Suppressor macrophage (primary cell): ENCODE data around the gene APOL1.
"Not testable (repeated sequence)": the region's sequence is repeated elsewhere in the genome, so short reads cannot be mapped to it uniquely, and the experiment has no call there.

Experiments
- DNase-seq, 4 experiments: peaks; one replicate each; pipeline ENCODE4 v3.0.0-alpha.2; 2020 to 2022

APOL1 gene

GRCh38 chr22:36225333-36225922, 27.5 kb upstream of the APOL1 start:
- no peak for DNase-seq

DNA sequence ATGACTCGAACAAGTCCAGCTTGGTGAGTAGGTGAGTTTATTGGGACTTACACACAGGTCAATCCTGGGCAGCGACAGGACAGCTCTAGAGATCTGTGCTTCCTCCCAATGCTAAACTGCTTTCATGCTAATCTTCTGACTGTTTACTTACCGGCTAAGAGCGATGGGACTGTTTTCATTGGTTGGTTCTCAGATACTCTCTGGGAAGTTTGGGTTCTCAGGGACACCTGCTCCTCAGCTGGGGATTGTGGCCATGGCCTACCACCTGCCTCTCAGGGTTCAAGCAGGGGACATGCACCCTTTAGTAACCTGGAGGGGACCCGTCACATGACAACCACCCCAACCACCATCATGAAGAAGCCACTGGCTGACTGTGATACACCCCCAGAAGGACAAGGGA, 26.7 kb upstream of the APOL1 start:
- DNase-seq, result no peak

DNA sequence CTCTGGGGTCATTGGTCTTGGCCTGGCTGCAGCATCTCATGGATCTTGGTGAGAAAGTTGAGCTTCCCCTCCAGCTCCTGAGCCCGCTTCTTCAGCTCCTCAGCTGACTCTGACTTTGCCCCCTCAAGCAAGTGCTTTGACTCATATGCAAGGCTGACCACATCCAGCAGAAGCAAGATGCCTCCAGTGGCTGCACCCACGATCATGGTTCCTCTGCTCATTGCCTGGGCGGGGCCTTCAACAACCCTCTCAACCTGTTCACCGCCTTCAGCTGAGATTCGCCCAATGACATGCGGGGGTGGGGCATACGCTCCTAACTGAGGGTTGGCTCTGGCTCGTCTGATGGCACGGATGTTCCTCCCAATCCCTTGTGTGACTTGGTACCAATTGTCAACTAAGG, 25.5 kb upstream of the APOL1 start:
- DNase-seq, result peak in 3 of 4 experiments; percentile 51 to 58 (median 58)

DNA sequence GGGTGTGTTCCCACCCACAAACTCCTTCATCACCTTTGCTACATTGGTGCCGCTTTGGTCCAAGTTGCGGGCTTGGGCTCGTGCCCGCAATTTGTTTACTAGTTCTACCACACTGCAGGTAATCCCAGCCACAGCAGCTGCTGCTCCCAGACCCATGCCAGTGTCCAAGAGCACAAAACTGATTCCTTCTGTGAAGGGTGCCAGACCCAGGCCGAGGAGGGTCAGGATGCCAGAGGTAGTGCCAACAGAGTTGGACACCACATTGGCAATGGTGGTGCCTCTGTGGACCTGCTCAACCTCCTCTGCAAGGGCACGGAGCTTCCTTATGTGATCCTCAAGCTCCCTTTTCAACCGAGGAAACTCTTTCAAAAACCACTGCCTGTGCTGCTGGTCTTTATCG, 25.1 kb upstream of the APOL1 start:
- DNase-seq, result no peak

DNA sequence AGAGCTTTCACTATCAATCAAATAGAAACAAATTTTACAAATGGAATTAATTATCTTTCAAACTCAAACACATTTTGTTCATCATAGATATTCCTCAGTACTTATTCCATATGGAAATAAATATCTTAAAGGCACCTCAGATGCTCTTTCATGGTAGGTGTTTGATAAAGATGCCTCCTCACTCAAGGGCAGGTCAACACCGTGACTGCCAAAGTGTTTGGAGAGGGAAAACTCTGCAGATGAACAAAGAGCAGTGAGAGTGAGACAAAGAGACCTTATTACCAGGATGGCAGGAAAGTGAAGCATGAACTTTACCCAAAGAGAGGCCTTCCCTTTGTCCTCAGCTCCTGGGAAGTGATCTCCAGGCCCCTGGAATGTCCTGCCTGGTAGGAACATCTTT, 24.6 kb upstream of the APOL1 start:
- DNase-seq, result not testable (repeated sequence)

DNA sequence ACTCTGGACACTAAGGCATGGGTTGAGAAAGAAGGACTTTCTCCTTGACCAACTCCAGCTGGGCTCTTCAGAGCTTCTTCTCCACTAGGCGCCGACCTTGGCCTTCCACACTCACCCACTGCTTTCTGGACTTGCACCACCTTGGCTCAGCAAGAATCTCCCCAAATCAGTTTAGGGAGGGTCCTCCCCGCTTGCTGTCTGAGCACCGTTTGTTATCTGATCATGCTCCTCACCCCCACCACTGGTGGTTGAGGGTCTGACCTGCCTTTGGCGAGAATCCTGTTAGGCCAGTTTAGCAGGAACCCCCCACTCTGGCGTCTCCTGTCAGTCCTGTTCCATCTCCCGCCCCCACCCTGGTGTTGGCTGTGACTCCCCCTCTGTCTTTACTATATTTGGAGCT, 24.0 kb upstream of the APOL1 start:
- DNase-seq, result no peak

GRCh38 chr22:36229649-36230048, 23.3 kb upstream of the APOL1 start:
- not testable (repeated sequence) for DNase-seq

DNA sequence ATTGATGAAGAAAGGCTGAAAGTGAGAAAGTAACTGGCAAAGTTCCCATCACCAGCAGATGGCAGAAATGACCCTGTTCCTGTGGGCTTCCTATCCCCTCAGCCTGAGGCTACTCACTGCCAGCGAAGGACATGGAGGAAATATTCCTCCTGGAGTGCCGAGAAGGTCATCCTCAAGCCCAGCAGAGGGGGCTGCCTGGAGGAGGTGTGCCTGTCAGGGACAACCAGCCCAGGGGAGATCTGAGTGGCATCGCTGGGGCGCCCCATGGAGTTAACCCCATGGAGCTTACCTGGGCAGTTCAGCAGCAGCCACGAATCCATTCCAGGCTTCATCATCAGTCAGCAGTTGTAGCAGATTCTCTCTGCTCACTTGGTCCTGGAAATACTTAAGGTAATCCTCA, 21.9 kb upstream of the APOL1 start:
- not testable (repeated sequence) for DNase-seq

GRCh38 chr22:36232715-36233401, 20.1 kb upstream of the APOL1 start:
- DNase-seq, result no peak

- DNase-seq, result peak in 1 of 4 experiments; percentile 29
Measured at GRCh38 chr22:36233796-36234195, 19.1 kb upstream of the APOL1 start.

DNA sequence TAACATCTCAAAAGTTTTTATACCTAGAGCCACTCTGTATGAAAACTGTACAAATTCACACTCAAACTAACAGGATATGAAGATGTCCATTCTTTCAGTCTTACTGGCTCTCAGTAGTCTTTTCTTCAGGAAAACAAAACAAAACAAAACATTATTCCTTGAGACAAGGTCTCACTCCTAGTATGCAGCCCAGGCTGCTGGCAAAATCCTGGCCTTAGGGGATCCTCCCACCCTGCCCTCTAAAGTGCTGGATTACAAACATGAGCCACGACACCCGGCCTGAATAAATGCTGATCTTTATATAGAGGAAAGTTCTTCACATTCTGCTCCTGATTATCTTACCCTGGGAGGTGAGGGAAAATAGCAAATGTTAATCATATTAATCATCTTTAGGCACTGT, 18.7 kb upstream of the APOL1 start:
- no peak for DNase-seq

DNA sequence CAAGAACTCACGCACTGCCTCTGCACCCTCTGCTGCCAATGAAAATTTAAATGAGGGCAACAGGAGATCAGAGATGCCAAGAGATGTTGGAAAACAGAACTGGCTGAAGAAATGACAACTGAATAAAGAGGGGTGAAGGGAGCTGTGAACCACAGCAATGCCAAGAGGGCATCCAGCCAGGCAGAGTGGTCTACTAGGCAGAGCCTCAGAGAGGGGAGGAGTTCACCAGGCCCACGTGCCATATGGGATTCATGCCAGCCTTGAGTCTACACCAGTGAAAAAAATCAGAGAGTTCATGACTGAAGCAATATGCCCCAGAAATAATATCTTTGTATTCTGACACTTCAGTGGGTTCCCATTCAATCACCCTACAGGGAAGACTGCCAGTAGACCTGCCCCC, 18.0 kb upstream of the APOL1 start:
- DNase-seq, result no peak

GRCh38 chr22:36235585-36235984, 17.3 kb upstream of the APOL1 start:
- DNase-seq, result no peak

- no peak for DNase-seq
Measured at GRCh38 chr22:36236388-36237319, 16.3 kb upstream of the APOL1 start.

GRCh38 chr22:36237462-36238372, 15.2 kb upstream of the APOL1 start:
- DNase-seq, result peak; percentile 39 to 73 (median 69)

- DNase-seq, result peak in 3 of 4 experiments; percentile 21 to 44 (median 33)
Measured at GRCh38 chr22:36238373-36239149, 14.4 kb upstream of the APOL1 start.

DNA sequence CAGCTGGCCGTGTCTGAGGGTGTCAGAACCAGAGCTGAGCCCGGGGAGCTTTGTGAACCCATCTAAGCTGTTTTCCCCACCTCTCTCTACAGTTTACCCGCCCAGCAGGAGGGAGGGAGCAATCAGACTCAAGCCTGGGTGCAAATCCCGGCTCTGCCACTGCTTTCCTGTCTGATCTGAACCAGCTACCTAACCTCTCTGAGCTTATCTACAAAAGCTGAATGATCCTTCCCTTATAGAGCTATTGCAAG, 13.9 kb upstream of the APOL1 start:
- DNase-seq, result no peak

- DNase-seq, result peak; percentile 90 to 93 (median 92)
Measured at GRCh38 chr22:36239401-36240171, 13.3 kb upstream of the APOL1 start, which contains the start of gene APOL2. APOL2 (minus strand) TSS chr22:36239527; CDS start chr22:36233162, 6,365 bp downstream.

- no peak for DNase-seq
Measured at GRCh38 chr22:36243986-36244385, 8.9 kb upstream of the APOL1 start.

DNA sequence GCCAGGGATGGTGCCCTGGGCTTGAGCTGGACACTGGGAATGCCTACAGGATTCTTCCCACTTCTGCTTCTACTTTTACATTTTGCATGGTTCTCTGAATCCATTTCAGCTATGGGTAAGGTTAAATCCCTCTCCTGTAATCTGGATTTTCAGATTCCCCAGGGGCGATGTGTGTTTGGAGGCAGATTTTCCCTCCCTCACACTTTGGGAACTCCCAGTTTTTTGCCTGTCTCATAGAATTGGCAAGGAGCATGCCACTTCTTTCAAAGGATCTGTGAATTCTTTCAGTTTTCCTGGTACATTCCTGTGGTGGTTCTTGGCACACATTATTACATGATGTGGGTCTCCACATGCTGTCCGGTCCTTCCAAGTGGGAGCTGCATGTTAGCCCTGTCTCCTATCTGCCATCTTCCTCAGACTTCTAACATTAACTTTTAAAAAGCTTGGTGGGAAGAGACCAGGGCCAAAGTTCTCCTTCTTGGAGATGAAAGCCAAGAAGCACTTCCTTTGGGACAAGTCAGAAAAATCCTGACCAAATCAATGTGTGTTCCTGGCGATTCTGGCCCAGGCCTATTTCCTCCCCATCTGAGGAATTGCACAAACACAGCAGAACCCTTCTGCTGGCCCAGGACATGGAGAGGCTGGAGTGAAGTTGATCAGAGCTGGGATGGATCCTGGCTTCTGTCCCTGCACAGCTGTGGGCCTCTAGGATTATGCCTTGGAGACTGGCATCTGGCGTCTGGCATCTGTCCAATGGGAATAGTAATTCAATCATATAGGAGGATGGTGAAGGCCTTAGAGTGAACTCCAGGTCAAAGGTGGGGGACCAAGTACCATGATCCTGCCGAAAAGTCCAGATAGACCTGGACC, 8.2 kb upstream of the APOL1 start:
- DNase-seq, result no peak
